ENCODE measurements around the gene PIGU.

DNA sequence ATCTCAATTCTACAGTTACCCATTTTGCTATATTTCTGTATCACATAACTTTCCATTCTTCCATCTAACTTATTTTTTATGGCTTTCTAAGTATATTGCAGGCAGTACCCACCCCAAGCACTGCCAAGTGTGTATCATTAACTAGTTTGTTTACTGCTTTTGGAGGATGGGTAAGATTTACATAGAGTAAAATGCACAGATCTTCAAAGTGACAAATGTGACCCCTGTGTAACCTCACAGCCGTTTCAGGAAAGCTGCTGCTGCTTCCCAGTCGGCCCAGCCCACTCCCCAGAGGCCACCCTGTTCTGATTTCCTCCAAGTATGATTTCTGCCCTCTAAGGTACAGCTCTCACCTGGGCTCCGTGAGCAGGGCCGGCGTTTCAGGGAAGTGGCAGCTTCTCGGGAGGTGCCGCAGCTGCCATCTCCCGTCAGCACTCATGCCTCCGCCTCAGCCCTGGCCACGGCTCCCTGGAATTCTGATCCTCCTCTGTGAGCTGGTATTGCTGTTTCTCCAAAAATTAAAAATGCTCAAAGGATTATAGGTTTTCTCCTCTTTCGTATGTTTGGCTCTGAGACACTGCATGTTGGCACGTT is 133.3 kb downstream of the PIGU start:
- TF ChIP-seq, protein P1, sequence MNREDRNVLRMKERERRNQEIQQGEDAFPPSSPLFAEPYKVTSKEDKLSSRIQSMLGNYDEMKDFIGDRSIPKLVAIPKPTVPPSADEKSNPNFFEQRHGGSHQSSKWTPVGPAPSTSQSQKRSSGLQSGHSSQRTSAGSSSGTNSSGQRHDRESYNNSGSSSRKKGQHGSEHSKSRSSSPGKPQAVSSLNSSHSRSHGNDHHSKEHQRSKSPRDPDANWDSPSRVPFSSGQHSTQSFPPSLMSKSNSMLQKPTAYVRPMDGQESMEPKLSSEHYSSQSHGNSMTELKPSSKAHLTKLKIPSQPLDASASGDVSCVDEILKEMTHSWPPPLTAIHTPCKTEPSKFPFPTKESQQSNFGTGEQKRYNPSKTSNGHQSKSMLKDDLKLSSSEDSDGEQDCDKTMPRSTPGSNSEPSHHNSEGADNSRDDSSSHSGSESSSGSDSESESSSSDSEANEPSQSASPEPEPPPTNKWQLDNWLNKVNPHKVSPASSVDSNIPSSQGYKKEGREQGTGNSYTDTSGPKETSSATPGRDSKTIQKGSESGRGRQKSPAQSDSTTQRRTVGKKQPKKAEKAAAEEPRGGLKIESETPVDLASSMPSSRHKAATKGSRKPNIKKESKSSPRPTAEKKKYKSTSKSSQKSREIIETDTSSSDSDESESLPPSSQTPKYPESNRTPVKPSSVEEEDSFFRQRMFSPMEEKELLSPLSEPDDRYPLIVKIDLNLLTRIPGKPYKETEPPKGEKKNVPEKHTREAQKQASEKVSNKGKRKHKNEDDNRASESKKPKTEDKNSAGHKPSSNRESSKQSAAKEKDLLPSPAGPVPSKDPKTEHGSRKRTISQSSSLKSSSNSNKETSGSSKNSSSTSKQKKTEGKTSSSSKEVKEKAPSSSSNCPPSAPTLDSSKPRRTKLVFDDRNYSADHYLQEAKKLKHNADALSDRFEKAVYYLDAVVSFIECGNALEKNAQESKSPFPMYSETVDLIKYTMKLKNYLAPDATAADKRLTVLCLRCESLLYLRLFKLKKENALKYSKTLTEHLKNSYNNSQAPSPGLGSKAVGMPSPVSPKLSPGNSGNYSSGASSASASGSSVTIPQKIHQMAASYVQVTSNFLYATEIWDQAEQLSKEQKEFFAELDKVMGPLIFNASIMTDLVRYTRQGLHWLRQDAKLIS (CRISPR knock-in tag; IDR thresholded peaks at IDR 0.05), result no peak
- TF ChIP-seq POLR2G (IDR thresholded peaks at IDR 0.05; ENCODE audit: low read depth, low read length), result no peak
- no peak for TF ChIP-seq HDGF (IDR thresholded peaks at IDR 0.05)
- TF ChIP-seq JUND (IDR thresholded peaks at IDR 0.05; ENCODE audit: borderline replicate concordance, low read depth, low read length), result no peak
- no peak for TF ChIP-seq JUND (tag; IDR thresholded peaks at IDR 0.05; ENCODE audit: borderline replicate concordance, low read depth, low read length)

Data from K562 (cell line).